ENCODE results near the gene DNAL4.

The DNAL4 gene

GRCh38 chr22:38786631-38787030 lies 7.3 kb downstream of the DNAL4 start:
- TF ChIP-seq POLR2A (IDR thresholded peaks at IDR 0.05; ENCODE audit: low read length), result no peak
- TF ChIP-seq GATA1 (IDR thresholded peaks at IDR 0.05; ENCODE audit: low read depth, low read length), result no peak
- no peak for DNase-seq

GRCh38 chr22:38784856-38785255 lies 9.1 kb downstream of the DNAL4 start:
- no peak for DNase-seq
- no peak for TF ChIP-seq POLR2A (IDR thresholded peaks at IDR 0.05; ENCODE audit: low read length)
- no peak for TF ChIP-seq GATA1 (IDR thresholded peaks at IDR 0.05; ENCODE audit: low read depth, low read length)

- no peak for DNase-seq
- TF ChIP-seq GATA1 (IDR thresholded peaks at IDR 0.05; ENCODE audit: low read depth, low read length) (no peak), POLR2A (IDR thresholded peaks at IDR 0.05; ENCODE audit: low read length) (no peak)
These were observed 9.9 kb downstream of the DNAL4 start for GRCh38 chr22:38784035-38784434.

GRCh38 chr22:38783095-38783615 lies 10.8 kb downstream of the DNAL4 start:
- DNase-seq, result no peak
- TF ChIP-seq GATA1 (IDR thresholded peaks at IDR 0.05; ENCODE audit: low read depth, low read length), result no peak

GRCh38 chr22:38782402-38783094 lies 11.4 kb downstream of the DNAL4 start:
- no peak for DNase-seq
- TF ChIP-seq POLR2A (IDR thresholded peaks at IDR 0.05; ENCODE audit: low read length), result no peak
- no peak for TF ChIP-seq GATA1 (IDR thresholded peaks at IDR 0.05; ENCODE audit: low read depth, low read length)

- DNase-seq, result no peak
- no peak for TF ChIP-seq POLR2A (IDR thresholded peaks at IDR 0.05; ENCODE audit: low read length)
- no peak for TF ChIP-seq GATA1 (IDR thresholded peaks at IDR 0.05; ENCODE audit: low read depth, low read length)
These were observed 12.9 kb downstream of the DNAL4 start for GRCh38 chr22:38781033-38781432.

GRCh38 chr22:38777087-38777671 lies 16.8 kb downstream of the DNAL4 start:
- TF ChIP-seq GATA1 (IDR thresholded peaks at IDR 0.05; ENCODE audit: low read depth, low read length) (no peak), POLR2A (IDR thresholded peaks at IDR 0.05; ENCODE audit: low read length) (no peak)

GRCh38 chr22:38776086-38776485 lies 17.9 kb downstream of the DNAL4 start:
- no peak for TF ChIP-seq GATA1 (IDR thresholded peaks at IDR 0.05; ENCODE audit: low read depth, low read length)
- DNase-seq, result no peak

More at GRCh38 chr22:38777087-38777671, 16.8 kb downstream of the DNAL4 start:
- no peak for DNase-seq

- DNase-seq, result no peak
- TF ChIP-seq GATA1 (IDR thresholded peaks at IDR 0.05; ENCODE audit: low read depth, low read length), result no peak
- no peak for TF ChIP-seq POLR2A (IDR thresholded peaks at IDR 0.05; ENCODE audit: low read length)
These were observed 18.3 kb downstream of the DNAL4 start for GRCh38 chr22:38775656-38776055.

GRCh38 chr22:38774496-38775166 lies 19.3 kb downstream of the DNAL4 start:
- no peak for TF ChIP-seq GATA1 (IDR thresholded peaks at IDR 0.05; ENCODE audit: low read depth, low read length)
- no peak for TF ChIP-seq POLR2A (IDR thresholded peaks at IDR 0.05; ENCODE audit: low read length)
- no peak for DNase-seq

GRCh38 chr22:38773363-38773946 lies 20.5 kb downstream of the DNAL4 start:
- no peak for TF ChIP-seq POLR2A (IDR thresholded peaks at IDR 0.05; ENCODE audit: low read length)
- TF ChIP-seq GATA1 (IDR thresholded peaks at IDR 0.05; ENCODE audit: low read depth, low read length), result no peak
- DNase-seq, result no peak

- DNase-seq, result no peak
- TF ChIP-seq GATA1 (IDR thresholded peaks at IDR 0.05; ENCODE audit: low read depth, low read length) (no peak), POLR2A (IDR thresholded peaks at IDR 0.05; ENCODE audit: low read length) (no peak)
These were observed 21.4 kb downstream of the DNAL4 start for GRCh38 chr22:38772623-38772873.

GRCh38 chr22:38770257-38770949 lies 23.5 kb downstream of the DNAL4 start:
- DNase-seq, result no peak
- TF ChIP-seq POLR2A (IDR thresholded peaks at IDR 0.05; ENCODE audit: low read length), result no peak
- TF ChIP-seq GATA1 (IDR thresholded peaks at IDR 0.05; ENCODE audit: low read depth, low read length), result no peak

- no peak for DNase-seq
- TF ChIP-seq GATA1 (IDR thresholded peaks at IDR 0.05; ENCODE audit: low read depth, low read length) (no peak), POLR2A (IDR thresholded peaks at IDR 0.05; ENCODE audit: low read length) (no peak)
These were observed 25.9 kb downstream of the DNAL4 start for GRCh38 chr22:38768036-38768435.
